Type B pancreatic cell (in vitro differentiated cells): ENCODE results near the gene HOXB6. TPM values are rescaled to one million over a fixed set of nuclear protein-coding genes. Genes with fewer than 3 reads are reported as not detected.

ENCODE experiments used
- DNase-seq: peaks from one replicate; pipeline ENCODE4 v3.0.0; 2021; ENCODE audit warnings: mixed read lengths; ENCODE audit not compliant: unreplicated experiment; ENCODE audit errors: extremely low spot score
- H3K27ac Mint-ChIP-seq: 2 replicates; pipeline ENCODE4 v1.8.0; 2021; ENCODE audit warnings: mild to moderate bottlenecking, mixed read lengths
- H3K27me3 Mint-ChIP-seq: 2 replicates; pipeline ENCODE4 v1.8.0; 2021; ENCODE audit warnings: mixed read lengths
- H3K36me3 Mint-ChIP-seq: 2 replicates; pipeline ENCODE4 v1.8.0; 2021; ENCODE audit warnings: mixed read lengths
- H3K4me1 Mint-ChIP-seq: one replicate; pipeline ENCODE4 v1.8.0; 2021; ENCODE audit warnings: mixed read lengths; ENCODE audit not compliant: unreplicated experiment
- H3K4me3 Mint-ChIP-seq: 2 replicates; pipeline ENCODE4 v1.8.0; 2021; ENCODE audit warnings: mild to moderate bottlenecking, mixed read lengths
- H3K9me3 Mint-ChIP-seq: 2 replicates; pipeline ENCODE4 v1.8.0; 2021; ENCODE audit warnings: mixed read lengths
- total RNA-seq: library from RNA; stranded (reverse); gene quantifications from 2 replicates; pipeline ENCODE4 v1.2.1, GENCODE V29; 2021; ENCODE audit warnings: low replicate concordance
- TF ChIP-seq, protein P1 (sequence below): fragments of 200-600 bp; sonication (generic); conservative IDR thresholded peaks from 2 replicates; pipeline ENCODE4 v1.5.0; 2021; ENCODE audit warnings: antibody characterized with exemption, mild to moderate bottlenecking

HOXB6 gene
- total RNA-seq, 1 donor from 2014 or later: 20.3 TPM

GRCh38 chr17:48631693-48632578 is 27.1 kb upstream of the HOXB6 start:
- Mint-ChIP-seq H3K27me3 (peaks cover 100% of the 10 kb centered on the region), H3K4me3 (no peak overlapping the region)

GRCh38 chr17:48630925-48631692 is 26.3 kb upstream of the HOXB6 start:
- Mint-ChIP-seq H3K4me1 (peaks cover 9% of the 10 kb centered on the region), H3K4me3 (no peak overlapping the region), H3K27ac (no peak overlapping the region), H3K9me3 (no peaks in the 10 kb centered on the region), H3K36me3 (no peaks in the 10 kb centered on the region), H3K27me3 (peaks cover 100% of the 10 kb centered on the region)
- TF ChIP-seq, protein P1, sequence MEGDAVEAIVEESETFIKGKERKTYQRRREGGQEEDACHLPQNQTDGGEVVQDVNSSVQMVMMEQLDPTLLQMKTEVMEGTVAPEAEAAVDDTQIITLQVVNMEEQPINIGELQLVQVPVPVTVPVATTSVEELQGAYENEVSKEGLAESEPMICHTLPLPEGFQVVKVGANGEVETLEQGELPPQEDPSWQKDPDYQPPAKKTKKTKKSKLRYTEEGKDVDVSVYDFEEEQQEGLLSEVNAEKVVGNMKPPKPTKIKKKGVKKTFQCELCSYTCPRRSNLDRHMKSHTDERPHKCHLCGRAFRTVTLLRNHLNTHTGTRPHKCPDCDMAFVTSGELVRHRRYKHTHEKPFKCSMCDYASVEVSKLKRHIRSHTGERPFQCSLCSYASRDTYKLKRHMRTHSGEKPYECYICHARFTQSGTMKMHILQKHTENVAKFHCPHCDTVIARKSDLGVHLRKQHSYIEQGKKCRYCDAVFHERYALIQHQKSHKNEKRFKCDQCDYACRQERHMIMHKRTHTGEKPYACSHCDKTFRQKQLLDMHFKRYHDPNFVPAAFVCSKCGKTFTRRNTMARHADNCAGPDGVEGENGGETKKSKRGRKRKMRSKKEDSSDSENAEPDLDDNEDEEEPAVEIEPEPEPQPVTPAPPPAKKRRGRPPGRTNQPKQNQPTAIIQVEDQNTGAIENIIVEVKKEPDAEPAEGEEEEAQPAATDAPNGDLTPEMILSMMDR: no peak
- DNase-seq: no peak

More at GRCh38 chr17:48631693-48632578, 27.1 kb upstream of the HOXB6 start:
- Mint-ChIP-seq H3K27ac (no peak overlapping the region), H3K9me3 (no peaks in the 10 kb centered on the region), H3K4me1 (peaks cover 5% of the 10 kb centered on the region), H3K36me3 (no peaks in the 10 kb centered on the region)
- TF ChIP-seq, protein P1: no peak
- DNase-seq: no peak

- DNase-seq: no peak
- TF ChIP-seq, protein P1: no peak
- Mint-ChIP-seq H3K27me3 (peaks cover 100% of the 10 kb centered on the region), H3K9me3 (no peaks in the 10 kb centered on the region), H3K27ac (no peak overlapping the region), H3K36me3 (no peaks in the 10 kb centered on the region), H3K4me3 (no peak overlapping the region), H3K4me1 (peaks cover 9% of the 10 kb centered on the region)
Observed at GRCh38 chr17:48630009-48630924, 25.5 kb upstream of the HOXB6 start.

- no peak for DNase-seq
- H3K4me1 Mint-ChIP-seq: peaks cover 9% of the 10 kb centered on the region
- peaks cover 98% of the 10 kb centered on the region for H3K27me3 Mint-ChIP-seq
- no peaks in the 10 kb centered on the region for H3K36me3 Mint-ChIP-seq
- no peaks in the 10 kb centered on the region for H3K9me3 Mint-ChIP-seq
- H3K27ac Mint-ChIP-seq: no peak overlapping the region
- peak overlapping the region; percentile 8 for H3K4me3 Mint-ChIP-seq
- TF ChIP-seq, protein P1: no peak
Observed at GRCh38 chr17:48629411-48629759, 24.6 kb upstream of the HOXB6 start.
